Kidney tubule cell (primary cell): Measurements from ENCODE around the gene TRPV4.

ENCODE experiments used
- DNase-seq: peaks from one replicate; pipeline ENCODE4 v3.0.0-alpha.2; 2018; ENCODE audit warnings: low spot score

TRPV4 gene

DNA sequence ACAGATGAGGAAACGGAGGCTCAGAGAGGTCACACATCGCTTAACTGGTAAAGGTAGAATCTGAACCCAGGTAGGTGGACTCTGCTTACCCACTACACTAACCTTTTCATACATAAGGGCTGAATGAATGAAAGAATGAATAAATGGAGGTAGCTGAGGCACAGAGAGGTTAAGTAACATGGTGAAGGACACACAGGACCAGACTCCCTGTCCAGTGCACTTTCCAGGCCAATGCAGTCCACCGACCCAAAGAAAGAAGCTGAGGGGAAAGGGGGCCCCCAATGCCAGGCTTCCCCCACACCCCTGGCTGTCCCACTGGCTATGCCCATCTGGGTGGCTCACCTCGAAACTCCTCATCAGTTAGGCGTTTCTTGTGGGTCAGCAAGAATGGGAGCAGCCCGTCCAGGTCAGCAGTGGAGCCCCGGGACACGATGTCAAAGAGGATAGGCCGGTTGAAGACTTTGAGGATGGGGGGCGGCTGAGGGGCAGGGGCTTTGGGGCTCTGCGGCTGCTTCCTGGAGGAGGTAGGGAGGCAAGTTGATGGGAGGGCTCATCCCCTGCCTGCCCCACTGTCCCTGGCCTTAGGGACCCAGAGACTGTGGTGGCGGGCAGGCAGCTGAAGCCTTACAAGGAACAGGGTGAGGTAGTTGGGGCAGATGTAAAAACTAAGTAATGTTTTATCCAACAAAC, 25.1 kb downstream of the TRPV4 start:
- DNase-seq = no peak

DNA sequence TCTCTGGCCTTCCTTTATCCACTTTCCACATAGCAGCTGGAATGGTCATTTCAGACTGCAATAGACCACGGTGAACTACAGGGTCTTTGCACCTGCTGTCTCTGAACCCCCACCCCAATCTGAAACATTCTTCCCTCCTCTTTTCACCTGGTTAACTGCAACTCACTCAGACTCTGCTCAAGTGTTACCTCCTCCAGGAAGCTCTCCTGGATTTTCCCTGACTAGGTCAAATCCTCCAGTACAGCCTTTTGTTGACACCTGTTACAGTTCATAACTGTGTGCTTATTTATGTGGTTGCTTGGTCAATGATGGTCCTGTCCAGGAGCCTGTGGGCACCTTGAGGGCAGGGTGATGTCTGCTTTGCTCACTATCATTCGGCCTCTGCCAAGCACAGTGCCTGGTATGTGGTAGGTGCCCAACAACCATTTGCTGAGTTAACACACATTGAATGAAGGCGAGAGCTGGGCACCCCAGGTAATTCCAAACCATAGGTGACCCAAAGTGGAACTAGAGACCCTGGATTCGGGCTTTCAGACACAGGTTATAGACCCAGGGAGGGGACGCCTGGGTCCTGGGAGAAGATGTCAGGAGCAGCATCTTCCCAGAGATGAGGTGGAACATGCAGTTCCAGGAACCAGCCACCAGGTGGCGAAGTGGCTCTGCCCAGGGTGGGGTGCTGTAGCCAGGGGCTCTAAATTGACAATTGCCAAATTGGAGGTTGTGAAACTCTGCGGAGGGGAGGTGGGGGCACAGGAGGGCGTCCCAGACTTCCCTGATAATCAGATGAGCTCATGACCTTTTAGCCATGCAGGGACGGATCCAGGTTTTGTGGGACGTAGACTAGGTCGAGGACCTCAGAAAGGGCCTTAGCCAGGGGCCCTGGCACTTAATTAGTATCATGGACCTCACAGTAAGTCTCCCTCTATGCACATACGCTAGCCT, 28.1 kb downstream of the TRPV4 start:
- peak; percentile 38 for DNase-seq

DNA sequence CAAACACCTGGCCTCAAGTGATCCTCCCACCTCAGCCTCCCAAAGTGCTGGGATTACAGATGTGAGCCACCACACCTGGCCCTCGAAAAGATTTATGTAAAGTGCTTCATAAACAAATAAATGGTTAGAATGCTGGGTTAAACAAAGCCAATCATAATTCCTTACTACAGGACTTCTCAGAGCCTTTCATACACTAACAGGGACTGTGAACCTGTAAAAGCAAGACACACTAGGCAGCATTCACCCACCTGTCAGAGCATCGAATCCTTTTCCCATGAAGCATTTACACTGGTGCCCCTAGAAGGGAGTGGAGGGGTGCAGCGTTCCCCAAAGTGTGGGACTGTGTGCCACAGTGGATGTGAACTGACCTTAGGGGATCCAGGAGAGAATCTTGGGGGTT, 29.5 kb downstream of the TRPV4 start:
- no peak for DNase-seq

DNA sequence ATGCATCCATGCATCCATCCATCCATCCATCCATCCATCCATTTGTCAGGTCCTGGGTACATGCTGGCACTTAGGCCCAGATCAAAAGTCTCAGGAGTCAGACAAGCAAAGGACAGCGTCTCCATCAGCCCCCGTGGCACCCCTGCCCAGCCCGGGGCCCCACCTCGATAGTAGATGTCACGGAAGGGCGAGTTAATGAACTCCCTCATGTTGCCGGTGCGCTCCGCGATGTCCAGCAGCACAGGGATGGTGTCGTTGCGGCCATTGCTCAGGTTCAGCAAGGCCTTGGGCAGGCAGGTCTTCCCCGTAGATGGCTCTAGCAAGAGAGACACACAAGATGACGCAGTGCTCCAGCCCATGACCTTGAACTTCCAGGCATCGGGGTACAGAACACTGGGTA, 30.4 kb downstream of the TRPV4 start:
- no peak for DNase-seq

DNA sequence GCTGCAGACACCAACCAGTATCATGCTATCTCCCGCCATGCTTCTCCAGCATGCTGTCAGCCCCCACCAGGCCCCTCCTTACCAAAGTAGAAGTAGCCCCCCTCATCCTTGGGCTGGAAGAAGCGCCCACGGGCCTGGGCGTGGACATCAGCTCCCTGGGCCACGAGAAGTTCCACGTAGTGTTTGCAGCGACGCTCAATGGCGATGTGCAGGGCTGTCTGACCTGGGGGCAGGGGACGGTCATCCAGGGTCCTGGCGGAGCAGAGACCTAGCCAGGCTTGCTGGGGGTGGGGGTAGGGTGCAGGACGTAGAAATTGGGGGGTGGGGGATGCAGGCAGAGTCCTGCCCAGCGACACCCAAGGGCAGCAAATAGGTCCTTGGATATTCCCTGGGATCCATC, 32.7 kb downstream of the TRPV4 start:
- no peak for DNase-seq

DNA sequence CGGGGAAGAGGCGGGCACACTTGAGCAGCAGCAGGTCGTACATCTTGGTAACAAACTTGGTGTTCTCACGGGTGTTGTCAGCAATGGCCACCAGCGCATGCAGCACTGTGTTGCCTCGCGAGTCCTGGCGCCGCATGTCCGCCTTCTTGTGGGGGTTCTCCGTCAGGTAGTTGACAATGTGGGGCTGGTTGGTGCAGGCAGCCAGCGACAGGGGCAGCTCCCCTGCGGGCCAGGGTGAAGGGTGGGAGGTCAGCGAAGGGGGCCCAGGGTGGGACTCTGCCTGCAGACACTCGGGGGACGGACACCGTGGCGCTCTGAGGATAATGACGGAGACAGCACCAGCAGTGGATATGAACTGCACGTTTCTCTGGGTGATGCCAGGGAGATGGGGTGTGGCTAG, 34.5 kb downstream of the TRPV4 start:
- no peak for DNase-seq

DNA sequence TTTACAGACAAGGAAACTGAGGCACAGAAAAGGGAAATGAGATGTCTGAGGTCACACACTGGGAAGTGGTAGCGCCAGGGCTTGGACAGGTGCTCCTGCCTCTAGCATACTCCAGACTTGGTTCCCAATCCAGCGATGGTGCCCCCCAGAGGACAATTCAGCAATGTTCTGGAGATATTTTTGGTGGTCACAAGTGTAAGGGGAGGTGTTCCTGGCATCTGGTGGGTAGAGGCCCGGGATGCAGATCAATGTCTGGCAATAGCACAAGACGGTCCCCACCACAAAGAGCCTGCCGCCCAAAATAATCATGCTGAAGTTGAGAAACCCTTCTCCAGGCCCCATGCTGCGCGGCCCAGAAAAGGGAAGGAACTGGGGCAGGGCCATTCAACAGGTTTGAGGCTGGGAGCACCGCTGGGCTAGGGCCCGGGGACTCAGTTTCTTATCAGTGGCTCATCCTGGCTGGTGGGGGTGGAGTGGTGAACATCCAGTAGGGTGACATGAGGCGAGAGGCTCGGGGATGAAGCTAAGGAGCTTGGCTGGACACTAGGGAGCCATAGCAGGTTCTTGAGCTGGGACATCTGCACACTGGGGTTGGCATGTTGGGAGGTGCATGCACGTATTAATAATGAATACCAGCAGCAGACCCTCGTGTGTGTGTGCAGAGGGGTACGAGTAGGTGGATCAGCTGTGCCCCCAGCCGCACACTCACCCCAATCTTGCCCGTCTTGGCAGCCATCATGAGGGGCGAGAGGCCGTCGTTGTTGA, 35.1 kb downstream of the TRPV4 start:
- DNase-seq = no peak

DNA sequence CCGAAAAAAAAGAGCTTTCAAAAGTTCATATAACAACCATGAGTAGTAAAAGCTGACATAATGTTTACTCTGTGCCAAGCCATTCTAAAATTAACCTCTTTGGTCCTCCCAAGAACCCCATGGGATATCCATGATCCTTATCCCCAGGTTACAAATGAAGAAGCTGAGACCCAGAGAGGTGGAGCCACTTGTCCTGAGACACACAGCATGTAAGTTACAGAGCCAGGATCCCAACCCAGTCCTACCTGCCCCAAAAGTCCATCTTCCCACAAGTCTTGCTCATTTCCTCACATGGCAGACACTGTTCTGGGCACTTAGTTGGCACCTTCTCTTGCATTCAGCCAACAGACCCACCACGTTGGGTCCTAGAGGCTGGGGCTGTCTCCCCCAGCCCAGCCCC, 37.1 kb downstream of the TRPV4 start:
- DNase-seq = no peak

DNA sequence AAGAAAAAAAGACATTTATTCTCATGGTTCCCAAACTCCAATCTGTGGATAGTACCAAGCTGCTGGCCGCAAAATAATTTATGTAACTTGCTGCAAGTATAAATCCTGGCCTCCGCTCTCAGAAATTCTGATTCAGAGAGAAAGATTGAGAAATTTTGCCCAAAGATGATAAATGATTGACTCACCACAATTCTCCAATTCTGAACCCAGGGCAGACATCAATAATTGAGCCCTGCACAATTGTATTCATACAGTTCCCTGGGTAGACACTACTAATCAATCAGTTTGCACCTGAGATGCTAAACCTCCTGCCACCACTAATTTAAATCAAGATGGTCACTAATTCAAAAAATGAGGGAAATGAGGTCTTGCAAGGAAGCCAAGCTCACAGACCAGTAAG, 38.2 kb downstream of the TRPV4 start:
- DNase-seq = peak; percentile 39

DNA sequence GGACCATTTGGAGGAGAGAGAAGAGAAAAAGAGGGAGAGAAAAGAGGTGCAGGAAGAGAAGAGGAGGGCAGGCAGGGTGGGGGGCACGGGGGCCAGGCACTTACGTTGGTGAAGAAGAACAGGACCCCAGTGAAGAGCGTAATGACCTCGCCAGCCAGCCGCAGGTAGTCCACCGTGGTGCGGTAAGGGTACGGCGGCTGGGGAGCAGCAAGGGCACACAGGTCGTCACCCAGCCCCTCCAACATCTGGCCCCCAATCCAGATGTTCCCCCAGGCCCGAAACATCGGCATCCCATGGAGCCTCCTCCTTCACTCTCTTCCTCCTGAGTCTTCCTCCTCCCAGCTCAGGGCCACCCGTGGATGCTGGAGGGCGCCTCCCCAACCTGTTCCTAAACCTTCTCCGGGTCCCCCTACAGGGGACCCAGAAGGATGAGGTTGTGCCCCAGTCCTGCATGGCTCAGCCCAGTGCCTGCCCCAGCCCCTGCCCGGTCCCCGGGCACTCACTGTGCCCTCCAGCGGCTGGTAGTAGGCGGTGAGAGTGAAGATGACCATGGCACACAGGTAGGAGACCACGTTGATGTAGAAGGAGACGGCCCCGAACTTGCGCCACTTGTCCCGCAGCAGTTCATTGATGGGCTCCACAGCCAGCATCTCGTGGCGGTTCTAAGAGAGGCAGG, 39.2 kb downstream of the TRPV4 start:
- DNase-seq = no peak

DNA sequence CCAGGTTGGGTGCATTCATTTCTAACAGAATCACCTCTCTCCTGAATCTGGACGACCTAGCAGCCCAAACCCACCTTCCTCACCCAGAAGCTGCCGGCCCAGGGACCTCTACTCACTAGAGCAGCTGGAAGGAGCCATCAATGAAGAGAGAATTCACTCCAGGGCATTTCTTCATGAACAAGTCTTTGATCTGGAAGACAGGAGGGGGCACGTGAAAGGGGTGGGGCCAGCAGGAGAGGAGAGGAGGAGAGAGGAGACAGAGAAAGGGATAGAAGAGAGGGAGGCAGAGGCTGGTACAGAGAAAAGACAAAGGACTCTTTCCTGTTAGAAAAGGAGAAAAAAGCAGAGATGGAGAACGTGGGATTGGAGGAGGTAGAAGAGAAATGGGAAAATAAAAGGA, 39.8 kb downstream of the TRPV4 start:
- no peak for DNase-seq

DNA sequence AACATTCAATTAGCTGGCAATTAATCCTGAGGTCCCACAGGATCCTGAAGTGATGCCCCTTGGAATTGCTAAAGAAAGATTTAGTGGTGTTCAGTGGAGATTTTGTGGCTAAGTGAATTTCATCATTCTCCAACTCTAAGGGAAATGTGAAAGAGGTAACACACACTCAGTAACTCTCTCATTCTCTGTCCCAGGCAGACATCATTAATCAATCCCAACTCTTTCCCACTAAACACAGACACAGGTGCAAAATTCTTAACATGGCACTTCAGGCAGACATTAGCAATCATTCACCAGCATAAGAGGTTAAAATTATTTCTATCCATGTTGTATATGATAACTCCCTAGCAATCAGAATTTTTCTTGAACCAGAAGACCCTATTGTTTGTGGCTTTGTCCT, 40.2 kb downstream of the TRPV4 start:
- DNase-seq = no peak

DNA sequence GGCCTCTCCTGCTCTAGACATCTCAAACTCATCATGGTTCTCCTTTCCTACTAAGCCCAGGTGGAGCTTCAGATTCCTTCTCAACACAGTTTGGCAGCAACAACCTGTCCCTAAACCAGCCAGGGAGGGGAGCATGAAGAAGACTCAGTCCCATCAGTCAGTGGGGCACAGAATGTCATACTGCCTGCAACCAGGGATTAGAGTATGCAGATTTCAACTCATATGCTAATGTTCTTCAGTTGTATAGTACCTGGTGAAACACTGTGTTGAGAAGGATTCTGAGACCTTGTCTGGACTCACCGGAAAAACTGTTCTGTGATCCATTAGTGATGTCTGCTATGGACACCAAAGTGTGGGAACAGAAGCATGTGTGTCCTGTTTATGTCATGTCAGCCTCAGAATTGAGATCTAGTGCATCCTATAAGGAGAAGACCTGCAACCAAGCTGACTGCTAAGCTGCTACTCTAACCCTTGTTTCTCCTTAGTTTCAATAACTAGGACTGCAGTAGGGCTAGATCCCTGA, 43.6 kb downstream of the TRPV4 start:
- no peak for DNase-seq

DNA sequence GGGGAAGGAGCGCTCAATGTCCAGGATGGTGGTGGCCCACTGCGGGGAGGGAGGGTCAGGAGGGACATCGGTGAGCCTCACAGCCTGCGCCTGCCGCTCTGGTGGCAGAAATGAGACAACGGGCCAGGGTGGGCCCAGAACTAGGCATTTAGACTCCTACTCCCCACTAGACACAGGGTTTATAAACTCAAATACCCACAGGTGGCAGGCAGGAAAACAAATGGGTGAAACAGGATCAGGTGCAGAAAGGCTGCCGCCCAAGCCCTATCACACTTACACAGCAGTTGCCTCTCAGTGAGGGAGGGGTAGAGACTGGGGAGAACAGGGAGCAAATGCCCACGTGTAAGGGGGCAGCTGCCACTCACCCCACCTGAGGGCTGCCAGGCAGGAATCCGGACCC, 46.4 kb downstream of the TRPV4 start:
- no peak for DNase-seq

DNA sequence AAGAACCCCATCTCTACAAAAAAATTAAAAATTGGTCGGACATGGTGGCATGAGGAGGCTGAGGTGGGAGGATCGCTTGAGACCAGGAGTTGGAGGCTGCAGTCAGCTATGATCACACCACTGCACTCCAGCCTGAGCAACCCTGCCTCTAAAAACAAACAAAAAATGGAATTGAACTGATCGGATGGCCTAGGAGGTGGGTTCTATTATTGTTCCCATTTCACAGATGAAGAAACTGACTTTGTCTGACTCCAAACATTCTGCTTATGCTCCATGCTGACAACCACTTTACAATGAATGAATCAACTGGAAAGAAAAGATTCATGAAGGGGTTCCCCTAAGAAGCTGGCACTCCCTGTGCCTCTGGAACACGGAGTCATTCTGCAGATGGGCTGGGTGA, 47.3 kb downstream of the TRPV4 start:
- DNase-seq = no peak

DNA sequence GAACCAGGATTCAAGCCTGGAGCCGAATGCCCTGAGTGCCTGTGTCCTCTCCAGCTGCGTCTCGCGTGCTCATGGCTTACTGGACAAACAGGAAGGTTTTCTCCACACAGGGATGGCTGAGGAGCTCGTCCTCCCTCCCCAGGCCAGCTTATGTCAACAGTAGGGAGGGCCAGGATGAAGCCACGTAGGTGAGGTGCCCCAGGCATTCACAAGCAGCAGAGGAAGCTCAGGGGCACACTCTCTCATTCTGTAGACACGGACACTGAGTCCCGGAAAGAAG, 49.3 kb downstream of the TRPV4 start:
- no peak for DNase-seq

DNA sequence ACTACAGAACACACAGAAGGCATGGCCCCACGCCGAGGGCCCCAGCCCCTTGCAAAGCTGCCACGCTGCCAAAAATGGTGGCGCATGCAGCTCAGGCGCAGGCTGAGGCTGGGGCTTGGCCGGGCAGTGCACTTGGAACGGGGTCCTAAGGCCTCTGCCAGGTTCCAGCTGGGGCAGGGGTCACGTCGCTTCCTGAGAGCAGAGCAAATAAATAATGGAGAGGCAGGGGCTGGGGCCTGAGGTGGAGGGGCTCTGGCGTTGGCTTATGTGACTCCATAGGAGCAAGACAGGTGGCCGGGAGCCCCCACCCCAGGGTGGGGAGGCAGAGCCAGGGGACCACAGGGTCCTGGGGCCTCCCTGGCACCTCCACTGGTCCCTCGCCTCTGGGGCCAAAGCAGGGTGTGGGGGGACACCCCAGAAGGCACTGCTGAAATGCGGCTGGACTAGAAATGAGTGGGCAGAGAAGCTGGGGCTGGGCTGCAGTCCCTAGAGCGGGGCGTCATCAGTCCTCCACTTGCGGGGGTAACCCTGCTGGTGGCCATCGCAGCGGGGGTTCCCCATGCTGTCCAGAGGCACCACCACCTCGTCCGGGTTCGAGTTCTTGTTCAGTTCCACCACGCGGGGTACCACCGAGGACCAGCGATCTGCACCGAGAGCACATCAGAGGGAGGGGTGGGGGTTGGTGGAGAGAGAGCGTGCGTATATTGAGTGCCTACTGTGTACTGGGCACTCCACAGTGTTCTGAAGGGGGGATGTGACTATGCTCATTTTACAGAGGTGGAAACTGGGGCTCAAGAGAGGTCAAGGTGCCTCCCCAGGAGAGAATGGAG, 49.8 kb downstream of the TRPV4 start:
- no peak for DNase-seq

DNA sequence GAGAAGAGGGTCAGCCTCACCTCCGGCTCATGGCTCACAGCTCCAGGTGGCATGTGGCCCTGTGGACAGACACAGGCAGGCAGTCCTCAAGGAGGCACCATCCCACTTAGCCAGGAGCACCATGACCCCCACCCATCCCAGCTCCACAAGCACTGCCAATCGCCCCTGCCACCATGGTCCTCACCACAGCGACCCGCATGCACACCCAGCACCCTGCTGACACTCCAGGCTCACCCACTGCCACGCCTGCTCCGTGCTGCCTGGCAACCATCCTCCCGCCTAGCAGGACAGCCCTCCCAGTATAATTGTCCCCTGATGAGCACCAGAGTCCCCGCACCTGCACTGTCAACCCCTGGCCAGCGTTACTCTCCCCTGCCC, 50.9 kb downstream of the TRPV4 start:
- DNase-seq = no peak

DNA sequence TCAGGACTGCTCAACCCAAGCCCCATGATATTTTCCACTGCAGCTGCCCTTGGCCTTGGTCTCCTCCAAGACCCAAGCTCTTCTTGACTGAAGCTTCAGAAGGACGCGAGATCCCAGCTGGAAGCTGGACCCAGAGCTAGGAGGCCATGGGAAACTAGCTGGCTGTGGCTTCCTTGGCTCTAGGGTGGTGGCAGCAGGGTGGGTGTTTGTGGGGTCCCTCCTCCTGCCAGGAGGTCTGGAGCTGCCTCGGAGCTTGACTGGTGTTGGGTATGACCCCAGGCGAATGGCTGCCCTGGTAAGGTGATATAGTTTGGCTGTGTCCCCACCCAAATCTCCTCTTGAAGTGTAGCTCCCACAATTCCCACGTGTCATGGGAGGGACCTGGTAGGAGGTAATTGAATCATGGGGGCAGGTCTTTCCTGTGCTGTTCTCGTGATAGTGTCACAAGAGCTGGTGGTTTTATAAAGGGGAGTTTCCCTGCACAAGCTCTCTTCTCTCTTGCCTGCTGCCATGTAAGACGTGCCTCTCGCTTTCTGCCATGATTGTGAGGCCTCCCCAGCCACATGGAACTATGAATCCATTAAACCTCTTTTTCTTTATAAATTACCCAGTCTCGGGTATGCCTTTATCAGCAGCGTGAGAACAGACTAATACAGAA, 51.4 kb downstream of the TRPV4 start:
- no peak for DNase-seq

DNA sequence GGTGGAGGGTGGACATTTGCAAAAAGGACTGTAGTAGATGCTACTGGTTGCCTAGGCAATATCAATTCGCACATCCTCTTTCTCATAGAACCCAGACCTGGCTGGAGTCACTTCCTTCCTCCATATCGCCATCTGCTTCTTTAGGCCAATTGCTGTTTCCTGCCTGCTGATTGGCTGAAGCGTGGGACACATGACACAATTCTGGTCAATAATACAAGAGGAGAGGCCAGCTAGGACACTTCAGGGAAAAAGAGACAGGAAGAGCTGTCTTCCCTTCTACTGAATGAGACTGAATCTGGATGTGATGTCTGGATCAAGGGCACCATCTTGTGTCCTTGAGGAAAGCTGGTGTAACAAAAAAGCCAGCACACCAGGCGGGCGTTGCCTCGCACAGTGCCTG, 53.8 kb downstream of the TRPV4 start:
- DNase-seq = no peak

DNA sequence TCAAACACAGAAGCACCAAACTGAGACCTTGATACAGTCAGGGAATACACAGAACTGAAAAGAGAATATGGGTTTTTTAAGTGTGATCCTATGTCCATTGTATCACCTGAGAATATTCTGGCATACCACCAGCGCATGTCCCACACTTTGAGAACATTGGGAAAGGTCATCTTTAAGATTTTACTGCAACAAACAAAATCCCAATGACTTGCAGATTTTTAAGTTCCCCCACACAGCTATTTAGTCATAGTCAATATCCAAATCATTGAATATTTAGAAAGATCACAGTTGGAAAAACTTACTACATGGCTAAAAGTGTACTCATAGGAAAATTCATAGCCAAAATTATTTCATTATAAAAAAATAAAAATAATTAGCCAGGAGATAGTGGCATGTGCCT, 54.5 kb downstream of the TRPV4 start:
- DNase-seq = no peak
